ENCODE results near the gene ANO4.

ANO4 gene

GRCh38 chr12:100823963-100824362 lies 29.4 kb downstream of the ANO4 start:
- Histone ChIP-seq H3K4me2 (ENCODE audit: low read length) (no peak overlapping the region), H3K9me3 (ENCODE audit: insufficient read depth, low read depth, low read length) (no peaks in the 10 kb centered on the region), H4K91ac (ENCODE audit: low read depth, low read length) (no peak overlapping the region), H3K79me1 (ENCODE audit: low read length) (no peaks in the 10 kb centered on the region), H3K27me3 (ENCODE audit: insufficient read depth, low read length) (no peaks in the 10 kb centered on the region), H2AK5ac (ENCODE audit: low read length) (no peak overlapping the region), H2BK120ac (ENCODE audit: insufficient read depth, low read length, poor library complexity) (no peak overlapping the region), H4K8ac (ENCODE audit: low read depth, low read length) (no peak overlapping the region), H3K9ac (ENCODE audit: low read length) (no peak overlapping the region), H3K27ac (ENCODE audit: low read depth, low read length) (no peak overlapping the region), H3K4me1 (ENCODE audit: control insufficient read depth in 1 of 2, insufficient read depth in 2 of 2, low read length in 2 of 2) (no peaks in the 10 kb centered on the region), H3K23ac (ENCODE audit: low read length) (no peak overlapping the region), H4K12ac (ENCODE audit: low read depth, low read length) (no peak overlapping the region), H2AFZ (ENCODE audit: insufficient read depth, low read length, poor library complexity) (no peak overlapping the region), H3K4me3 (ENCODE audit: low read depth, low read length) (no peak overlapping the region), H2BK12ac (ENCODE audit: low read length) (no peak overlapping the region), H3K36me3 (ENCODE audit: control insufficient read depth in 1 of 2, insufficient read depth in 2 of 2, low read length in 2 of 2) (no peaks in the 10 kb centered on the region), H3K4ac (ENCODE audit: low read depth, low read length) (no peak overlapping the region), H3K14ac (ENCODE audit: low read length) (no peak overlapping the region), H3K18ac (ENCODE audit: low read length) (no peak overlapping the region), H3K79me2 (ENCODE audit: control insufficient read depth, insufficient read depth, low read length, poor library complexity) (no peaks in the 10 kb centered on the region), H2BK5ac (ENCODE audit: low read depth, low read length, poor library complexity) (no peak overlapping the region)
- DNase-seq = no peak
- WGBS (ENCODE audit: extremely low coverage, insufficient coverage, insufficient read length) = no CpG with 5 or more reads among the region's 1 CpG

GRCh38 chr12:100824476-100824875 lies 29.9 kb downstream of the ANO4 start:
- WGBS (ENCODE audit: extremely low coverage, insufficient coverage, insufficient read length) = no CpG with 5 or more reads among the region's 3 CpGs
- H4K91ac ChIP-seq (ENCODE audit: low read depth, low read length) = no peak overlapping the region

GRCh38 chr12:100826323-100826722 lies 31.7 kb downstream of the ANO4 start:
- H2AK5ac ChIP-seq (ENCODE audit: low read length) = no peak overlapping the region
- no peaks in the 10 kb centered on the region for H3K79me2 ChIP-seq (ENCODE audit: control insufficient read depth, insufficient read depth, low read length, poor library complexity)
- no peaks in the 10 kb centered on the region for H3K9me3 ChIP-seq (ENCODE audit: insufficient read depth, low read depth, low read length)
- H3K4me2 ChIP-seq (ENCODE audit: low read length) = no peak overlapping the region
- H3K23ac ChIP-seq (ENCODE audit: low read length) = no peak overlapping the region
- H3K27ac ChIP-seq (ENCODE audit: low read depth, low read length) = no peak overlapping the region
- H2AFZ ChIP-seq (ENCODE audit: insufficient read depth, low read length, poor library complexity) = no peak overlapping the region
- no peaks in the 10 kb centered on the region for H3K27me3 ChIP-seq (ENCODE audit: insufficient read depth, low read length)
- no peak overlapping the region for H3K14ac ChIP-seq (ENCODE audit: low read length)
- H2BK5ac ChIP-seq (ENCODE audit: low read depth, low read length, poor library complexity) = no peak overlapping the region
- WGBS (ENCODE audit: extremely low coverage, insufficient coverage, insufficient read length) = no CpG with 5 or more reads among the region's 4 CpGs
- no peak overlapping the region for H3K18ac ChIP-seq (ENCODE audit: low read length)
- no peak overlapping the region for H4K12ac ChIP-seq (ENCODE audit: low read depth, low read length)
- H2BK12ac ChIP-seq (ENCODE audit: low read length) = no peak overlapping the region
- H2BK120ac ChIP-seq (ENCODE audit: insufficient read depth, low read length, poor library complexity) = no peak overlapping the region
- no peak overlapping the region for H4K8ac ChIP-seq (ENCODE audit: low read depth, low read length)
- no peak overlapping the region for H4K91ac ChIP-seq (ENCODE audit: low read depth, low read length)
- H3K4me3 ChIP-seq (ENCODE audit: low read depth, low read length) = no peak overlapping the region
- no peak overlapping the region for H3K9ac ChIP-seq (ENCODE audit: low read length)
- H3K36me3 ChIP-seq (ENCODE audit: control insufficient read depth in 1 of 2, insufficient read depth in 2 of 2, low read length in 2 of 2) = no peaks in the 10 kb centered on the region
- H3K4ac ChIP-seq (ENCODE audit: low read depth, low read length) = no peak overlapping the region
- DNase-seq = peak; percentile 18 to 77
- H3K79me1 ChIP-seq (ENCODE audit: low read length) = peaks cover 3% of the 10 kb centered on the region
- peaks cover 0 to 3% of the 10 kb centered on the region in 2 experiments for H3K4me1 ChIP-seq (ENCODE audit: control insufficient read depth in 1 of 2, insufficient read depth in 2 of 2, low read length in 2 of 2)

More at GRCh38 chr12:100824476-100824875, 29.9 kb downstream of the ANO4 start:
- Histone ChIP-seq H2AFZ (ENCODE audit: insufficient read depth, low read length, poor library complexity) (no peak overlapping the region), H2BK5ac (ENCODE audit: low read depth, low read length, poor library complexity) (no peak overlapping the region), H2BK12ac (ENCODE audit: low read length) (no peak overlapping the region), H3K4me2 (ENCODE audit: low read length) (no peak overlapping the region), H3K9ac (ENCODE audit: low read length) (no peak overlapping the region), H3K27ac (ENCODE audit: low read depth, low read length) (peak overlapping the region; percentile 34), H3K18ac (ENCODE audit: low read length) (no peak overlapping the region), H3K9me3 (ENCODE audit: insufficient read depth, low read depth, low read length) (no peaks in the 10 kb centered on the region), H2BK120ac (ENCODE audit: insufficient read depth, low read length, poor library complexity) (no peak overlapping the region), H3K79me2 (ENCODE audit: control insufficient read depth, insufficient read depth, low read length, poor library complexity) (no peaks in the 10 kb centered on the region), H4K12ac (ENCODE audit: low read depth, low read length) (no peak overlapping the region), H3K27me3 (ENCODE audit: insufficient read depth, low read length) (no peaks in the 10 kb centered on the region), H3K4me1 (ENCODE audit: control insufficient read depth in 1 of 2, insufficient read depth in 2 of 2, low read length in 2 of 2) (no peaks in the 10 kb centered on the region), H3K14ac (ENCODE audit: low read length) (no peak overlapping the region), H4K8ac (ENCODE audit: low read depth, low read length) (no peak overlapping the region), H2AK5ac (ENCODE audit: low read length) (no peak overlapping the region), H3K4ac (ENCODE audit: low read depth, low read length) (no peak overlapping the region), H3K4me3 (ENCODE audit: low read depth, low read length) (no peak overlapping the region), H3K23ac (ENCODE audit: low read length) (no peak overlapping the region), H3K36me3 (ENCODE audit: control insufficient read depth in 1 of 2, insufficient read depth in 2 of 2, low read length in 2 of 2) (no peaks in the 10 kb centered on the region), H3K79me1 (ENCODE audit: low read length) (no peaks in the 10 kb centered on the region)
- DNase-seq = no peak

GRCh38 chr12:100827901-100828520 lies 33.4 kb downstream of the ANO4 start:
- no peak overlapping the region for H2AK5ac ChIP-seq (ENCODE audit: low read length)
- no peak overlapping the region for H3K4ac ChIP-seq (ENCODE audit: low read depth, low read length)
- H3K27me3 ChIP-seq (ENCODE audit: insufficient read depth, low read length) = no peaks in the 10 kb centered on the region
- H3K18ac ChIP-seq (ENCODE audit: low read length) = no peak overlapping the region
- H3K36me3 ChIP-seq (ENCODE audit: control insufficient read depth in 1 of 2, insufficient read depth in 2 of 2, low read length in 2 of 2) = no peaks in the 10 kb centered on the region
- no CpG with 5 or more reads among the region's 4 CpGs for WGBS (ENCODE audit: extremely low coverage, insufficient coverage, insufficient read length)
- no peak overlapping the region for H2BK5ac ChIP-seq (ENCODE audit: low read depth, low read length, poor library complexity)
- peak; percentile 23 to 78 for DNase-seq
- H3K27ac ChIP-seq (ENCODE audit: low read depth, low read length) = no peak overlapping the region
- H3K14ac ChIP-seq (ENCODE audit: low read length) = no peak overlapping the region
- H2BK120ac ChIP-seq (ENCODE audit: insufficient read depth, low read length, poor library complexity) = no peak overlapping the region
- H4K8ac ChIP-seq (ENCODE audit: low read depth, low read length) = no peak overlapping the region
- no peak overlapping the region for H2BK12ac ChIP-seq (ENCODE audit: low read length)
- H3K9me3 ChIP-seq (ENCODE audit: insufficient read depth, low read depth, low read length) = no peaks in the 10 kb centered on the region
- H3K4me1 ChIP-seq (ENCODE audit: control insufficient read depth in 1 of 2, insufficient read depth in 2 of 2, low read length in 2 of 2) = peaks cover 0 to 3% of the 10 kb centered on the region in 2 experiments
- no peak overlapping the region for H3K23ac ChIP-seq (ENCODE audit: low read length)
- no peak overlapping the region for H3K4me3 ChIP-seq (ENCODE audit: low read depth, low read length)
- H4K91ac ChIP-seq (ENCODE audit: low read depth, low read length) = peak overlapping the region; percentile 24
- no peak overlapping the region for H2AFZ ChIP-seq (ENCODE audit: insufficient read depth, low read length, poor library complexity)
- H4K12ac ChIP-seq (ENCODE audit: low read depth, low read length) = no peak overlapping the region
- no peaks in the 10 kb centered on the region for H3K79me2 ChIP-seq (ENCODE audit: control insufficient read depth, insufficient read depth, low read length, poor library complexity)
- peaks cover 4% of the 10 kb centered on the region for H3K79me1 ChIP-seq (ENCODE audit: low read length)
- no peak overlapping the region for H3K9ac ChIP-seq (ENCODE audit: low read length)
- H3K4me2 ChIP-seq (ENCODE audit: low read length) = no peak overlapping the region

All from trophoblast cell (in vitro differentiated cells and primary cell).